Measurements from ENCODE around the gene HCK. TPM values are rescaled to one million over a fixed set of nuclear protein-coding genes. Genes with fewer than 3 reads are reported as not detected.

Gene HCK
- total RNA-seq, 2 experiments from 2014 or later: 0.67 to 1.0 TPM

DNA sequence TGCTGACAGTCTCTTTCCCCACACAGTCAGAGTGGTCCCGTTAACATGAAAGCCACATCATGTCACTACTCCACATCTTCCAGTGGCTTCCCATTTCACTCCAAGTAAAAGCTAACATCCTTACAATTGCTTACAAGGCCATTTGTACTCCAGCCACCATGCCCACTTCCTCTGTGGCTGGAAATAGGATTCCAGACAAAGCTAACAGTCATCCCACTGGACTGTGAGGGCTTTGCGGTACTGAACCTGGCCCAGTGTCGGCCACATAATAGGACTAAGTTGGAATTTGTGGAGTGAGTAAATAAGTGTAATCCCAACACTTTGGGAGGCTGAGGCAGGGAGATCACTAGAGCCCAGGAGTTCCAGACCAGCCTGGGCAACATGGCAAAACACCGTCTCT lies 31.0 kb upstream of the HCK start:
- ChIA-PET CTCF (interaction anchor here (2.7 kb wide), 1 partner anchor 10 kb away, joined by 10 read pairs; no protein-coding TSS in a partner anchor), POLR2A (interaction anchor here (0.6 kb wide), 1 partner anchor 637 kb away, joined by 3 read pairs; no protein-coding TSS in a partner anchor)
- Mint-ChIP-seq H3K27me3 (peaks cover 81% of the 10 kb centered on the region), H3K27ac (no peak overlapping the region), H3K36me3 (ENCODE audit: low read depth) (no peaks in the 10 kb centered on the region), H3K4me1 (ENCODE audit: low read depth) (peaks cover 25% of the 10 kb centered on the region), H3K4me3 (peak overlapping the region; percentile 49), H3K9me3 (no peaks in the 10 kb centered on the region)
- H3K27me3 ChIP-seq (ENCODE audit: control insufficient read depth in 1 of 2, insufficient read depth in 2 of 2, low read length in 2 of 2): peaks cover 26 to 57% of the 10 kb centered on the region in 2 experiments
- DNase-seq (no peak), ATAC-seq (ENCODE audit: poor library complexity) (no peak)
- peaks cover 22% of the 10 kb centered on the region for H3K4me1 ChIP-seq (ENCODE audit: insufficient read depth, low read length)
- H3K4me3 ChIP-seq (ENCODE audit: low read length): no peak overlapping the region
- H3K36me3 ChIP-seq (ENCODE audit: insufficient read depth, low read length): no peaks in the 10 kb centered on the region
- no peaks in the 10 kb centered on the region for H3K9me3 ChIP-seq (ENCODE audit: control insufficient read depth in 1 of 2, insufficient read depth in 1 of 2, low read length in 2 of 2)
- no peak overlapping the region for H3K27ac ChIP-seq (ENCODE audit: low read depth in 1 of 2, low read length in 2 of 2)
- TF ChIP-seq, protein P1, sequence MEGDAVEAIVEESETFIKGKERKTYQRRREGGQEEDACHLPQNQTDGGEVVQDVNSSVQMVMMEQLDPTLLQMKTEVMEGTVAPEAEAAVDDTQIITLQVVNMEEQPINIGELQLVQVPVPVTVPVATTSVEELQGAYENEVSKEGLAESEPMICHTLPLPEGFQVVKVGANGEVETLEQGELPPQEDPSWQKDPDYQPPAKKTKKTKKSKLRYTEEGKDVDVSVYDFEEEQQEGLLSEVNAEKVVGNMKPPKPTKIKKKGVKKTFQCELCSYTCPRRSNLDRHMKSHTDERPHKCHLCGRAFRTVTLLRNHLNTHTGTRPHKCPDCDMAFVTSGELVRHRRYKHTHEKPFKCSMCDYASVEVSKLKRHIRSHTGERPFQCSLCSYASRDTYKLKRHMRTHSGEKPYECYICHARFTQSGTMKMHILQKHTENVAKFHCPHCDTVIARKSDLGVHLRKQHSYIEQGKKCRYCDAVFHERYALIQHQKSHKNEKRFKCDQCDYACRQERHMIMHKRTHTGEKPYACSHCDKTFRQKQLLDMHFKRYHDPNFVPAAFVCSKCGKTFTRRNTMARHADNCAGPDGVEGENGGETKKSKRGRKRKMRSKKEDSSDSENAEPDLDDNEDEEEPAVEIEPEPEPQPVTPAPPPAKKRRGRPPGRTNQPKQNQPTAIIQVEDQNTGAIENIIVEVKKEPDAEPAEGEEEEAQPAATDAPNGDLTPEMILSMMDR (IDR thresholded peaks at IDR 0.05): no peak
- intact Hi-C loops (cut with DNase I, micrococcal nuclease): loop anchor here in 1 of 2 experiments (5.0 kb wide), 1 partner anchor 144 kb away; no protein-coding TSS in a partner anchor

DNA sequence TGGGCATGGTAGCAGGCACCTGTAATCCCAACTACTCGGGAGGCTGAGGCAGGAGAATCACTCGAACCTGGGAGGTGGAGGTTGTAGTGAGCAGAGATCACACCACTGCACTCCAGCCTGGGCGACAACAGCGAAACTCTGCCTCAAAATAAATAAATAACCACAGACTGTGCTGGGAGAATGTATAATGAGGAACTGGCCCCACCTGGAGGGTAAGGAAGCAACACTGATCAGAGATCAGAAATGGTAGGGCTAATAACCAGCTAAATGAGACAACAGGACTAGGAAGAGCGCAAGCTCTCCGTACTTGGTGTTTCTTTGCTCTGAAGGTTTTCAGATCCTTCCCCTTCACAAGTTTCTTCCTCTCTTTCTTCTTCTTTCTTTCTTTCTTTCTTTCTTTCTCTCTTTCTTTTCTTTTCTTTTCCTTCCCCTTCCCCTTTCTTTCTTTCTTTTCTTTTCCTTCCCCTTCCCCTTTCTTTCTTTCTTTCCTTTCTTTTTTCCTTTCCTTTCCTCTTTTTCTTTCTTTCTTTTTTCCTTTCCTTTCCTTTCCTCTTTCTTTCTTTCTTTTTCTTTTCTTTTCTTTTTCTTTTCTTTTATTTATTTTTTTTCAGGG lies 27.3 kb upstream of the HCK start:
- Mint-ChIP-seq H3K27me3 (peaks cover 65% of the 10 kb centered on the region), H3K4me3 (no peak overlapping the region), H3K4me1 (ENCODE audit: low read depth) (peaks cover 8% of the 10 kb centered on the region), H3K9me3 (no peaks in the 10 kb centered on the region), H3K27ac (no peak overlapping the region), H3K36me3 (ENCODE audit: low read depth) (no peaks in the 10 kb centered on the region)
- TF ChIP-seq, protein P1 (IDR thresholded peaks at IDR 0.05): no peak
- ChIA-PET CTCF (no interaction called here), POLR2A (no interaction called here)
- H3K27me3 ChIP-seq (ENCODE audit: control insufficient read depth in 1 of 2, insufficient read depth in 2 of 2, low read length in 2 of 2): peaks cover 15 to 29% of the 10 kb centered on the region in 2 experiments
- no peaks in the 10 kb centered on the region for H3K36me3 ChIP-seq (ENCODE audit: insufficient read depth, low read length)
- ATAC-seq (ENCODE audit: poor library complexity) (no peak), DNase-seq (no peak)
- peaks cover 3% of the 10 kb centered on the region for H3K4me1 ChIP-seq (ENCODE audit: insufficient read depth, low read length)
- no peak overlapping the region for H3K4me3 ChIP-seq (ENCODE audit: low read length)
- H3K27ac ChIP-seq (ENCODE audit: low read depth in 1 of 2, low read length in 2 of 2): no peak overlapping the region
- H3K9me3 ChIP-seq (ENCODE audit: control insufficient read depth in 1 of 2, insufficient read depth in 1 of 2, low read length in 2 of 2): no peaks in the 10 kb centered on the region
- intact Hi-C loops (cut with DNase I, micrococcal nuclease): loop anchor here in 1 of 2 experiments (5.0 kb wide), 1 partner anchor 147 kb away; no protein-coding TSS in a partner anchor

DNA sequence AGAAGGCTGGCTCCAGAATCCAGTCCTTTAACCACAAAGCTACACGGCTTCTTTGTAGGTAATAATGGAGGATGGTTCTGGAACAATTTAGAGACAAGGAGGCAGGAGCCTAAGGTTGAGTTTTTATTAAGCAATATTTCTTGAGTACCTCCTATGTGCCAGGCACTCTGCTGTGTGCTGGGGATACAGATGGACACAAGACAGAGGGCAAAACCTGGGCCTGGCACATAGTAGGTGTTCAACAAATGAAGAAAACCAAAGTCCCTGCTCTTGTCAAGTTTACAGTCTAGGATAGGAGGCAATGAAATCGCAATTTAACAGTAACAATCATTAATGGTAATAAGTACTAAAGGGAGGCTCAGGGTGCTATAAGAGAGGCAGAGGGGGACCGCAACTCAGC lies 24.4 kb upstream of the HCK start:
- H3K9me3 Mint-ChIP-seq: no peaks in the 10 kb centered on the region
- TF ChIP-seq, protein P1 (IDR thresholded peaks at IDR 0.05): no peak
- no peak overlapping the region for H3K4me3 ChIP-seq (ENCODE audit: low read length)
- DNase-seq (no peak), ATAC-seq (ENCODE audit: poor library complexity) (no peak)
- H3K27ac Mint-ChIP-seq: no peak overlapping the region
- no peak overlapping the region for H3K27ac ChIP-seq (ENCODE audit: low read depth in 1 of 2, low read length in 2 of 2)
- intact Hi-C loops (cut with DNase I, micrococcal nuclease): no loop called here
- H3K4me3 Mint-ChIP-seq: no peak overlapping the region
- H3K4me1 Mint-ChIP-seq (ENCODE audit: low read depth): no peaks in the 10 kb centered on the region
- peaks cover 58% of the 10 kb centered on the region for H3K27me3 Mint-ChIP-seq
- ChIA-PET CTCF (no interaction called here), POLR2A (no interaction called here)
- H3K9me3 ChIP-seq (ENCODE audit: control insufficient read depth in 1 of 2, insufficient read depth in 1 of 2, low read length in 2 of 2): no peaks in the 10 kb centered on the region
- peaks cover 2 to 18% of the 10 kb centered on the region in 2 experiments for H3K27me3 ChIP-seq (ENCODE audit: control insufficient read depth in 1 of 2, insufficient read depth in 2 of 2, low read length in 2 of 2)
- no peaks in the 10 kb centered on the region for H3K36me3 ChIP-seq (ENCODE audit: insufficient read depth, low read length)
- H3K4me1 ChIP-seq (ENCODE audit: insufficient read depth, low read length): peaks cover 9% of the 10 kb centered on the region
- no peaks in the 10 kb centered on the region for H3K36me3 Mint-ChIP-seq (ENCODE audit: low read depth)

All from CD4-positive, alpha-beta T cell (primary cell).